GM12891 (cell line): Measurements from ENCODE around the gene CTDSPL.

Experiments used
- DNase-seq: peaks from one replicate; pipeline ENCODE4 v3.0.0; 2011; ENCODE audit warnings: low spot score; ENCODE audit not compliant: insufficient read length
- FAIRE-seq: peaks from 2 replicates; lab custom pipeline; 2011; peaks lifted over from hg19 to GRCh38; lab: Jason Lieb, UNC
- PAX5 ChIP-seq: IDR thresholded peaks from 2 replicates; pipeline ENCODE4 v1.6.1; 2011; ENCODE audit warnings: low read length, moderate library complexity, mild to moderate bottlenecking; ENCODE audit not compliant: insufficient read depth, severe bottlenecking
- POLR2A ChIP-seq: IDR thresholded peaks from 2 replicates; pipeline ENCODE4 v1.6.1; 2011; ENCODE audit warnings: low read depth, low read length, control low read depth
- POLR2AphosphoS5 ChIP-seq: IDR thresholded peaks from 2 replicates; pipeline ENCODE4 v1.6.1; 2011; ENCODE audit warnings: low read depth, low read length, control low read depth
- POU2F2 ChIP-seq: IDR thresholded peaks from 2 replicates; pipeline ENCODE4 v1.6.1; 2011; ENCODE audit warnings: low read depth, mild to moderate bottlenecking, control low read depth, low read length, moderate library complexity
- SPI1 ChIP-seq: IDR thresholded peaks from 2 replicates; pipeline ENCODE4 v1.6.1; 2011; ENCODE audit warnings: low read depth, low read length, control low read depth
- TAF1 ChIP-seq: IDR thresholded peaks from 2 replicates; pipeline ENCODE4 v1.6.1; 2011; ENCODE audit warnings: low read depth, low read length, control low read depth

Gene CTDSPL

DNA sequence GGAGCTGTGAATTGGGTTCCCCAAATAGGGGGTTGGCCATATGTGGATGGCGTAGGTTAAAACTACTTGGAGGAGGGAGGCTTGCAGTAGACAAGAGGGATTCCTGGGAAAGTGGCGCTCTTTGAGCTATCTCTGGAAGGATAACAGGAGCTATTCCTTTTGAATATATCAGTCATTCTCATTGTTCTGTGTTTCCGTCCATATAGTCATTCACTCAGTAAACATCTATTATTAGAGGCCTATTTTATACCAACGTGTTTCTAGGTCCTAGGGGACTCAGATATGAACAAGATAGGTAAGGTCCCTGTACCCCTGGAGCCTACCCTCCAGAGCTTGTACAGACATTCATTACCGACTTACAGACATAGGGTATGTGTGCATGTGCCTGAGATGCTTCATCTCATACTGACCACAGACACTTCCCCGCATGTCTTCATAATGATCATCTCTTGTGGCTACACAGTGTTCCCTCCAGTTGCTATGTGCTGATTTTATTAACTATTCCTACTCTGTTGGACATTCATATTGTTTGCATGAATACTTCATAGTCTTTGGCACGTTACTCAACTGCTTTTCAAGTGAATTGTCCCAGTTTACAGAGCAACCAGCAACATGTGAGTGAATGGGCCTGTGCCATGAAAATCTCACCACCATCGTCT lies 73.1 kb downstream of the CTDSPL start:
- DNase-seq (no peak), FAIRE-seq (no peak)
- TF ChIP-seq POU2F2 (no peak), TAF1 (no peak), POLR2AphosphoS5 (no peak), SPI1 (no peak), POLR2A (no peak), PAX5 (no peak)

DNA sequence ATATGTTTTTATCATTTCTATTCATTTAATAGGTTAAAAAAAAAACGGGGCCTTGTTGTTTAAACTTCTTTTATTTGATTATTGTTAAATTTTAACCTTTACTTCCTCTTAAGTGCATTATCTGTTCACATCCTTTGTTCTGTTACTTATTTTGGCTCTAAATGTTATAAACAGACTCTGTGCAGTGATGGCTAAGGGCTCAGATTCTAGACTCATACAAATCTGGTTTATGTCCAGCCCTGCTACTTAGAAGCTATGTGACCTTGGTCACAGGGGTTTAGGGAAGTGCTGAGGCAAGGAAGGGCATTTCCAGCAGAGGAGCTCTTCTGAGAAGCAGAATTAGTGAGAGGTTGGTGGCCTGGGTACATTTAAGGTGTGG lies 73.6 kb downstream of the CTDSPL start:
- no peak for FAIRE-seq
- DNase-seq: no peak
- no peak for TF ChIP-seq POLR2A
- TF ChIP-seq POU2F2: no peak
- no peak for TF ChIP-seq POLR2AphosphoS5
- TF ChIP-seq PAX5: no peak
- no peak for TF ChIP-seq TAF1
- TF ChIP-seq SPI1: no peak

DNA sequence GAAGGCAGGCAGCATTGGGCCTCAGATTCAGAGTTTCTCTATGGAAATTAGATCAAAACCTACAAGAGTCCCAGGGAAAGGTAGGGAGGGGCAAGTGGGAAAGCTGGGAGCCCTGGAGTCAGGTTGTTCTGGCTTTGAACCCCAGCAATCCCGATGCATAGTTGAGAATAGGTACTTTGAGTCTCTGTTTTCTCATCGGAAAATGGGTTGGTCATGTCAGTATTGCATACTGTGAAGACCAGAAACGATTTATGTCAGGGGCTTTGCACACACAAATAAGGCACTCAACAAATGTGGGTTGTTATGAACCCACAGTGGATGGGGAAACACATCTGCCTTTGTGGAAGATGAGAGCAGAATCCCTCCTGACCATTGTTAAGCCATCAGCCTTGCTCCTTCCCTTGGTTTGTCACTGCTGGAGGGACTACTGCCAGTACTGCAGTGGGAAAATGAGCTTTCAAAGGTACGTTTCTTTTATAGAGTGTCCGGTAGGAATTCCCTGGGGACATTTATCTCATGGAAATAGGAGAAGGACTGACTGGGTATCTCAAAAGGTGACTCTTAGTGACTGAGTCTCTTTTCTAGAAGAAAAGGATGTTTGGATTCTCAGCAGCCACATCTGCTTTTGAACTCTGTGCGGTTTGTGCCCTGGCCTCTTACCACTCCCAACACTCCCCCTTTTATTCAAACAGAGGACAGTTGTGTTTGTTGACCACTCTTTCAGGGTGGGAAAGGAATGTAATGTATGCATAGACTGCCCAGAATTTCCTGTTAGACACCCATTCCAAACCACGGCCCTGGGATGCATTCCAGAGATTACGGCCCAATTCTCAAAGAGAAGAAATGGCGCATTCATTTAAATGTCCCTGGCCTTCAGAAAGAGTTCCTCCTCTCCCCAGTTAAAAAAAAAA lies 74.3 kb downstream of the CTDSPL start:
- TF ChIP-seq POLR2AphosphoS5: no peak
- TF ChIP-seq TAF1: no peak
- no peak for TF ChIP-seq SPI1
- no peak for TF ChIP-seq POLR2A
- no peak for TF ChIP-seq PAX5
- TF ChIP-seq POU2F2: no peak
- DNase-seq (no peak), FAIRE-seq (no peak)

DNA sequence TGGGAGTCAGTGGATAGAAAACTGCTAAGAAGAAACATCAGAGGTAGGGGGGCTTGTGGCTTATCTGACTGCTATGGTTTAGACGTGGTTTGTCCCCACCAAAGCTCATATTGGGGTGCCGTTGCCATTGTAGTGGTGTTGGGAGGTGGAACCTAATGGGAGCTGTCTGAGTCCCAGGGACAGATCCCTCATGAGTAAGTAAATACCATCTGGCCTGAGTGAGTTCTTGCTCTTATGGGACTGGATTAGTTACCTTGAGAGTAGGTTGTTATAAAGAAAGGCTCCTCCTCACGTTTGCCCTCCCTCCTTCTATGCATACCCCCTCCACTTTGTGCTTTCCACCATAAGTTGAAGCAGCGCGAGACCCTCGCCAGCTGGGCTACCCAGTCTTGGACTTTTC lies 75.5 kb downstream of the CTDSPL start:
- FAIRE-seq: no peak
- no peak for DNase-seq
- TF ChIP-seq POLR2A (no peak), SPI1 (no peak), TAF1 (no peak), PAX5 (no peak), POU2F2 (no peak), POLR2AphosphoS5 (no peak)

DNA sequence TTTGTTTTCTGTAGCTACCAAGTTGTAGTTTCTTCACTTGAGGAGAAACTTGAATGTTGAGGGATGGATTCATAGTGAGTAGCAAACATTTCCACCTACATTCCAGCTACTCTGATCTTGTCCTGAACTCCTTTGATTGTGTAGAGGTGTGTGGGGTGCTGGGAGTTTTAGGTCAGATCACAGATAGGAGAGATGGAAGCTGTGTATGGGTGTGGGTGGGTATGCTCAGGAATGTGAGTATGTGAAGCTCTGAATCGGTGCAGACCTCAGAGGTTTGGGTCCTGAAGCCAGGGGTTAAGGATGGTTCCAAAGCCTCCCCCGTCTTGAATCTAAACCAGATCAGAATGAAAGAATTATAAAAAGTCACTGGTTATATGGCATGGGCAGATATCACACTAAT lies 76.3 kb downstream of the CTDSPL start:
- FAIRE-seq (no peak), DNase-seq (no peak)
- TF ChIP-seq SPI1: no peak
- TF ChIP-seq POLR2AphosphoS5: no peak
- TF ChIP-seq POU2F2: no peak
- no peak for TF ChIP-seq POLR2A
- no peak for TF ChIP-seq TAF1
- no peak for TF ChIP-seq PAX5

DNA sequence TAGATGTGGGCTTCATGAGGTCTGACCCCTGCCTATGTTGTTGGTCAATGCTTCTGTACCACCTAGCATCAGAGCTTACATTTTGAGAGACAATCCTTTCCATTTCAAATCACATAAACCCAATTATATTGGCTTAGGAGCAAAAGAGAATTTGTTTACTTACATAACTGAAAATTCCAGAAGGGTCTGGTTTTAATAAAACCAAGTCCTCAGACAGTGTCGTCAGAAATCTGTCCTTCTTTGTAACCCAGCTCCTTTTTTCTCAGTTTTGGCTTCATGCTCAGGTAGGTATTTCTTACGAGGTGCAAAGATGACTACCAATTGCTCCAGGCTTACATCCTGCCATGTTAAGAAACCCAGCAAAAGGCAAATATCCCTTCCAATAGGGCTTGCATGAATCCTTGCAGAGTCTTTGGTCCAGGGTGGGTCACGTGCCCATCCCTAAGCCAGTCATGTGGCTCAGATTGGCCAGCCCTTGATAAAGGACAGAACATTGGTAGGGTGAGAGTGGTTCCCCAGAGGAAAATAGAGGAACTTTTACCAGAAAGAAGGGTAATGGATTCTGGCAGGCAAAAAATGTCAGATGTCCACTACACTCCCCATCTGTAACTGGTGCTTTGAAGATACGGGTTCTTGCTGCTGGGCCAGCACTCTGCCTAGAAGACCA lies 78.7 kb downstream of the CTDSPL start:
- TF ChIP-seq POU2F2: no peak
- no peak for TF ChIP-seq POLR2A
- TF ChIP-seq TAF1: no peak
- no peak for TF ChIP-seq PAX5
- TF ChIP-seq POLR2AphosphoS5: no peak
- TF ChIP-seq SPI1: no peak
- DNase-seq: no peak
- FAIRE-seq: no peak

DNA sequence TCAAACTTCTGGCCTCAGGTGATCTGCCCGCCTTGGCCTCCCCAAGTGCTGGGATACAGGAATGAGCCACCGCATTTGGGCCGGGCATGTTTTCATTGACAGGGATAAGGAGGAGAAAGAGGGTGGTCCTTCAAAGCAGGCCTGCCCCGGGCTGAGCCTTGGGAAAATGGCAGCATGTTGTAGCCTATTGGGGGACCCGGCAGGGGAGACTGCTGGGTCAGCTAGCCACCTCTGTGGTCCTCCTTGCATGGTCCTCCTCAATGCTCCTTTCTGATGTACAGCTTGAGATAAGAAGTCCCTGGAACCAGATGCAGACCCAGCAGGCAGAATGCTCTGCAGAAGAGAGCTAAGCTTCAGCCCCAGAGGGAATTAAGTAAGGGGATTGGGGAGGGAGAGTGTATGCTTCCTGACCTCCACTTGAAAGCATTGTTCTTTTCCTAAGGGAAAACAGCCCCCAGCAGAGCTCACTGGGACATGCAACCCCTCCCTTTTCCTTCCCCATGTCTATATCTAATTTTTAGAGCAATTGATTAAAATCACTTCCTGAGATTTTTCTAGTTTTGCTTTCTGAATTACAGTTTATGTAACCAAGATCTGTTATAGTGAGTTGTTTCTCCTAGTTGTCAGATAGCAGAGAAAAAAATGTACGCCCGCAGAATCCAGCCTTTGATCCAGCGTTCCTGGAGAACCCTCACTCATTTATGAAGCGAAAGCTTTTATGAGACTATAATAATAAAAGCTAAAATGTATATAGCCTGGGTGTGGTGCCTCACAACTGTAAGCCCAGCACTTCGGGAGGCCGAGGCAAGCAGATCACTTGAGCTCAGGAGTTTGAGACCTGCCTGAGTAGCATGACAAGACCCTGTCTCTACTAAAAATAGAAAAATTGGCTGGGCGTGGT lies 80.2 kb downstream of the CTDSPL start:
- no peak for TF ChIP-seq POU2F2
- no peak for TF ChIP-seq PAX5
- no peak for TF ChIP-seq TAF1
- no peak for TF ChIP-seq POLR2A
- TF ChIP-seq SPI1: no peak
- FAIRE-seq (no peak), DNase-seq (no peak)

DNA sequence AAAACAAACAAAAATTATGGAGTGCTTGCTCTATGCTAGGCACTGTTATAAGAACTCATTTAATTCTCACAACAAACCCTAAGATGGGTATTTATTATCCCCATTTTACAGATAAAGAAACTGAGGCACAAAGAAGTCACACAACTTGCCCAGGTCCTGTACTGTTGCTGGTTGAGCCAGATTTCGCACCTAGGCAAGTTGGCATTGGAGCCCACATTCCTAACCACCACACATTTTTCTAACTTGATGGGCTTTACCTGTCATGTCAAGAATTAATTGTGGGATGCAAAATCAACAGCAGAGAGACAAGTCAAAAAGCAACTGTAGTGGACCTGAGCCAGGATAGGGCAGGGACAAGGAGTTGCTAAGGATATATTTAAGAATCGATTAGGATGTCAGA lies 81.0 kb downstream of the CTDSPL start:
- DNase-seq (no peak), FAIRE-seq (no peak)
- TF ChIP-seq POLR2AphosphoS5 (no peak), SPI1 (no peak), POLR2A (no peak), PAX5 (no peak), TAF1 (no peak), POU2F2 (no peak)

DNA sequence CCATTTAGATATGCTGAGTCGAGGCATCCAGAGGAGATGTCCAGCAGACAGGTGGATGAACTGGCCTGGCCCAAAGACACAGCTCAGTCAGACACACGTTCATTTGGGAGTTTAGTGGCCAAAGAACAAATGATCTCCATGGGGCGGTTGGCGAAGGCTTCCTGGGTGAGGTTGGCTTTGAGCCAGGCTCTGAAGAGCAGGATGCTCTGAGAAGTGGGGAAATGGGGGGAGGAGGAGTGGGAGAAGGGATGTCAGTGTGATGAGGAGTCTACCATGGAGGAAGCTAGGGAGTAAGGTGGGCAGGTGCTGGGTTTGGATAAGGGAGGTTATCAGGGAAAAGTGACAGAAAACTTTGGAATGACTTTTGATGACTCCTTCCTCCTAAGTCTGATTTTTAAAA lies 81.4 kb downstream of the CTDSPL start:
- no peak for FAIRE-seq

More for the DNA sequence above, 81.4 kb downstream of the CTDSPL start:
- TF ChIP-seq TAF1 (no peak), PAX5 (no peak), POLR2A (no peak), SPI1 (no peak), POLR2AphosphoS5 (no peak), POU2F2 (no peak)
- no peak for DNase-seq
